GM20000 (cell line): ENCODE data around the gene MRPL50.

ENCODE experiments used
- DNase-seq: peaks from one replicate; pipeline ENCODE4 v3.0.0; 2012; ENCODE audit warnings: low spot score
- TF ChIP-seq, protein P1 (sequence below): IDR thresholded peaks from 2 replicates; pipeline ENCODE4 v1.5.1; 2012; ENCODE audit warnings: mild to moderate bottlenecking, control low read depth; ENCODE audit errors: extremely low read depth, missing control alignments

The MRPL50 gene

DNA sequence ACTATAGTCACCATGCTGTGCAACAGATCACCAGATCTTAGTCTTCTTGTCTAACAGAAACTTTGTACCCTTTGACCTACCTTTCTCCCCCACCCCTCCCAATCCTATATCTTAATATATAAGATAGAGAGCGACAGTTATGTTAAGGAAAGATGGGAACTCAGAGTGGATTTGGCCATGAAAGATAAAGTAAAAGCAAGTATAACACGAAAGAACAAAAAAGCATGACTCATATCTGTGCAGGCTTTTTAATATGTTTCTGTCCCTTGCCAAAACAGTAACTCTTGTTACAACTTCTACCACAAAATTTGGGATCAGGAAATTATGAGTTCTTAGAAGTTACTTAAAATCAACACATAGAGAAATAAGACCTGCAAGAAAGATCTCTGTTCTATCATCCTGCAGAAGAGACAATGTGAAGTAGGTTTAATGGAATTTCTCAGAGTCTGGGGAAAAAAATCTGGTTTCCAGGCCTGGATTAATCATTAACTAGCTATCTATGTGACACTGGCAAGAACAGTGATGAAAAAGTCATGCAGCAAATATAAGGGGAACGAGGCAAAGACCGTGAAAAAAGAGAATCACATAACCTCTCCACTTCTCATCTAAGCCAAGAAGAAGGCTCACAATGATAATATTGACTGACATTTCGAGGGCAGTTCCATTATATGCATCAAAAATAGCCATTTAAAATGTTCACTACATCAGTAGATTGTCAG is 32.2 kb downstream of the MRPL50 start:
- TF ChIP-seq, protein P1, sequence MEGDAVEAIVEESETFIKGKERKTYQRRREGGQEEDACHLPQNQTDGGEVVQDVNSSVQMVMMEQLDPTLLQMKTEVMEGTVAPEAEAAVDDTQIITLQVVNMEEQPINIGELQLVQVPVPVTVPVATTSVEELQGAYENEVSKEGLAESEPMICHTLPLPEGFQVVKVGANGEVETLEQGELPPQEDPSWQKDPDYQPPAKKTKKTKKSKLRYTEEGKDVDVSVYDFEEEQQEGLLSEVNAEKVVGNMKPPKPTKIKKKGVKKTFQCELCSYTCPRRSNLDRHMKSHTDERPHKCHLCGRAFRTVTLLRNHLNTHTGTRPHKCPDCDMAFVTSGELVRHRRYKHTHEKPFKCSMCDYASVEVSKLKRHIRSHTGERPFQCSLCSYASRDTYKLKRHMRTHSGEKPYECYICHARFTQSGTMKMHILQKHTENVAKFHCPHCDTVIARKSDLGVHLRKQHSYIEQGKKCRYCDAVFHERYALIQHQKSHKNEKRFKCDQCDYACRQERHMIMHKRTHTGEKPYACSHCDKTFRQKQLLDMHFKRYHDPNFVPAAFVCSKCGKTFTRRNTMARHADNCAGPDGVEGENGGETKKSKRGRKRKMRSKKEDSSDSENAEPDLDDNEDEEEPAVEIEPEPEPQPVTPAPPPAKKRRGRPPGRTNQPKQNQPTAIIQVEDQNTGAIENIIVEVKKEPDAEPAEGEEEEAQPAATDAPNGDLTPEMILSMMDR, result no peak
- DNase-seq, result no peak

DNA sequence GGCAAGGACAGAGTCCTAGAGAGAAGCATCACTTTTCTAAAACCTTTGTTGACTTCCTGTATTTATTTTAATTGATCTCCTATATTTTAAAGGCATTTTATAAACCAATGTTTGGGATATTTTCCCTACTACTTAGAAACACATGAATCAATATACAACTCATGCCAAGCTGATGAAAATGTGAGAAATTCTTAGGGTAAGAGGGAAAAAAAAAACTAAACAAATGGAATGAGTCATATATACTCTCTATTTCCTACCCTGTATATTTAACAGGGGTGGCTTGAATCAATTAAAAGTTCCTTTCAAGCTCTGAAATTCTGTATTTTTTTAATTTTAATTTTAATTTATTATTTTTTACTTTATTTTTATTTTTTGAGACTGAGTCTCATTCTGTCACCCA is 33.2 kb downstream of the MRPL50 start:
- no peak for DNase-seq
- TF ChIP-seq, protein P1, result no peak

DNA sequence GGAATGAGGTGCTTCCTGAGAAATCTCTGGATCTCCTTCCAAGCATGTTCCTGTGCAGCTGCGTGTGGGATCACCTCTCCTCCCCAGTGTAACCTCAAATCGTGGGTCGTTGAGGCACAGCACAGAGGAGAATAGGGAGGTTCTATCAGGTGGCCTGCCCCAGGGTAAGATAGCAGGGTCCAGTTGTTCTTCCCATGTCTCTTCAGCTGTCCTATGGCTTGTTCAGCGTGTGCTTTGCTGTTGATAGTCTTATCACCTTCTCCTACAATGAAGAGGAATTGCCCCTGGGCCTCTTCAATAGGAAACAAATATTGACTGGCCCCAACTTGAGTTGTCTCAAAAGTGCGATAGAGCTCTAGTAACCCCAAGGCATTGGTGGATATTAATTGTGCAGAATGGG is 36.0 kb downstream of the MRPL50 start:
- TF ChIP-seq, protein P1, result no peak
- DNase-seq, result no peak

DNA sequence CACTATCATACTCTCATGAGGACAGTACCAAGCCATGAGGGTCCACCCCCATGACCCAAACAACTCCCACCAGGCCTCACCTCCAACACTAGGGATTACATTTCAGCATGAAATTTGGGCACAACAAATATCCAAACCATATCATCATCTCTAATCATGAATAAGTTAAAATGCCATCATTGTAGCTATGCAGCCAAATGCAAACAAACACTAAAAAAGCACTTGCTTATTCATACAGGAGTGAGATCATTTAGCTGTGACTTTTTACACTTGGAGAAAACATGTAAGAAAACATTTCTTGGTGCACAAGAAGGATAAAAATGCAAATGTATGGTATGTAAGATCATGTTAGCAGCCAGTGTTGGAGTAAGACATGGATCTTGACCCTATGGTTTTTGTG is 37.8 kb downstream of the MRPL50 start:
- TF ChIP-seq, protein P1, result no peak
- DNase-seq, result no peak

DNA sequence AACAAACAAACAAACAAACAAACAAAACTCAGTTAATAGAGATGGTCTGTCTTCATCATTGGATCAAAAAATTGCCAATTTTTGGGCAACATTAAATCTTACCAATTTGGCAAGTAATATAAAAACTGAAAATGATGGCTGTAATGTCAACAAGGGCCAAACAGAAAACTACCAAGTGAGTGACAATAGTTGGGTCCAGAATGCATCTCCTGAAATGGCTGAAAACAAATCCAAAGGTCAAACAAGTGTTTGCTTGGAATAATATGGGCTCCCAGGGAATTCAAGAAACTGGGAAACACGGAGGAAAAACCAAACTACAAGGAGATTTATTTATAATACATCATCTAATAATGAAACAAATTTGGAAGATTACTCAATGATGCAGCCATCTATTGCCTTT is 38.7 kb downstream of the MRPL50 start:
- no peak for DNase-seq
- TF ChIP-seq, protein P1, result no peak

DNA sequence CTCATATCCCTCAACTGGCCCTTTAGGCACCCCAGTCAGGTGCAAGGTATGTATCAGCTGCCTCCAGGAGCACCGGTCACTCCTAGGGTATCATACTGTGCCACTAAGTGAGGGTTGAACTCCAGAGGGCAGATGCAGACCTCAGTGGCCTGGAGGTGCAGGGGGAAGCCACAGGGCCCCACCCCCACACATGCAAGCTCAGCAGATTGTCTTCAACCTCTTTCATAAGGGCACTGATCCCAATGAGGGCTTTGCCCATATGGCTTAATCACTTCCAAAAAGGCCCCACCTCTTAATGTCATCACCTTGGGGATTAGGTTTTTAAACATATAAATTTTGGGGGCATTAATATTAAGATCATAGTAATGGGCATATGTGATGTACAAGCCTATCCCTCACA is 41.8 kb downstream of the MRPL50 start:
- no peak for DNase-seq
- TF ChIP-seq, protein P1, result no peak

DNA sequence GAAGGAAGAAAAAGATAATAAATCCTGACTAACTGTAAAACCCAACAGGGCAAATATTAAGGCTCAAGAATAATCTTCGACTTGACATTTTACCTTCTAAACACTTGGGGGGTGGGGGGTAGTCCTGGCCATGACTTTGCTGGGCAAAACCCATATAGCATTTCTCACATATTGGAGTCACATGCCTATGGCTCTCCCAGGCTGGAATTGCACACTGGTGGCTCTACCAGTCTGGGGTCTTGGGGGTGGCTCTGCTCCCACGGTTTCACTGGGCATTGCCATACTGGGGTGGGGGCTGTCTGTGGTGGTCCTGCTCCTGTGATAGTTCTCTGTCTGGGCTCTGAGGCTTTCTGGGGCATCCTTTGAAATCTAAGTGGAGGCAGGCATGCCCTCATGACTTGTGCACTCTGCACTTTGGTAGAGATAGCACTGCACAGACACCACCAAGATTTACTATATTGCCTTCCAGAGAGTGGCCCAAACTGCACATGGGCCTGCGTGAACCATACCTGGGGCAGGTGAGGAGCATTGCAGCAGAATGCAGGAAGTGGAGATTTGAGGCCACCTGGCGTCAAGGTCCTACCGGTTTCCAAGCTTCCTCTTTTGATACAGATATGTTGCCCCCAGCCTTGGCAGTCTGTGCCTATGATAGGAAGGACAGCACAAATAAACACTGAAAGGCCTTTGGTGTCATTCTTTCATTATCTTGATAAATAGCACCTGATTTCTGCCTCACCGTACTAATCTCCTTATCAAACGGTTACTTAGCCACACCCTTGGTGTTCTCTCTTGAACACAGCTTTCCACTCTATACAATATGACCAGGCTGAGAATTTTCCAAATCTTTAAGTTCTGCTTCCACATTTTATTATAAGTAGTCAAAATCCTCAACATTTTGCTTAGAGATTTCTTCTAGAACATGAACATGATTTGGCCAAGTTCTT is 43.4 kb downstream of the MRPL50 start:
- no peak for DNase-seq
- TF ChIP-seq, protein P1, result no peak
